Activated CD4-positive, alpha-beta T cell treated with anti-CD3 and anti-CD28 coated beads, Interleukin-2, Interleukin-6, amounts not matched to agents 100 ng/mL and 50 ng/mL, durations not matched to agents 16 hours and 8 hours (primary cell): ENCODE data around the gene SAMD13.

ENCODE experiments used
- DNase-seq: peaks from one replicate; pipeline ENCODE4 v3.0.0-alpha.2; 2020

SAMD13 gene

DNA sequence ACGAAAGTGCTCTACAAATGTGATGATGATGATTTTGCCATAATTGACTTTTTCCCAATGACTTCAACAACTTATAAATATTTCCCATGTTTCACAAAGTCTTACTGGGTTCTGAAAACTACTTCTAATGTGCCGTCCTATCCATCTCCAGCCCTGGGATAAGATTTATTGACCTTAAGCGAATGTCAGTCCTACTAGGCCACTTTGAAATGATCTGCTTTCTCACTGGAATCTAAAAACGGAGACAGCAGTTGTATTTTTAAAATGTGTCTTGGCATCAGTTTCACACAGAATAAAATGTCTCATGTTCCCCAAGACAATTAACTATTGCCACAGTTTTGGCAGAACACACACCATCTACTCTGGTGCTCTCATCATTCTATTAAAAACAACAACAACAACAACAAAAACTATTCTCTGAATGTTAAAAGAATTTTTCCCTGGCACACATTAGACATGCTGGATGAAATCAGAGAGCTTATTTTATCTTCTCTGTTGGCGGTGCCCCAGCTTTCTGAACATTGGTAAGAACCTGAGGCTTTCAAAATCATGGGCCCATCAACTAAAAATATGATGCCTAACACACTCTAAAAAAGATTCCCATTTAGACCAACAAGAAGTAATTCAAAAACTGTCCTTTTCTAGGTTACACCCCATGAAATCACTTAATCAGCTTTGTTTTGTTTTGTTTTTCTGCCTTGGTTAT, 73.6 kb downstream of the SAMD13 start:
- DNase-seq, result no peak

GRCh38 chr1:84376000-84376910, 74.7 kb downstream of the SAMD13 start:
- DNase-seq, result no peak

DNA sequence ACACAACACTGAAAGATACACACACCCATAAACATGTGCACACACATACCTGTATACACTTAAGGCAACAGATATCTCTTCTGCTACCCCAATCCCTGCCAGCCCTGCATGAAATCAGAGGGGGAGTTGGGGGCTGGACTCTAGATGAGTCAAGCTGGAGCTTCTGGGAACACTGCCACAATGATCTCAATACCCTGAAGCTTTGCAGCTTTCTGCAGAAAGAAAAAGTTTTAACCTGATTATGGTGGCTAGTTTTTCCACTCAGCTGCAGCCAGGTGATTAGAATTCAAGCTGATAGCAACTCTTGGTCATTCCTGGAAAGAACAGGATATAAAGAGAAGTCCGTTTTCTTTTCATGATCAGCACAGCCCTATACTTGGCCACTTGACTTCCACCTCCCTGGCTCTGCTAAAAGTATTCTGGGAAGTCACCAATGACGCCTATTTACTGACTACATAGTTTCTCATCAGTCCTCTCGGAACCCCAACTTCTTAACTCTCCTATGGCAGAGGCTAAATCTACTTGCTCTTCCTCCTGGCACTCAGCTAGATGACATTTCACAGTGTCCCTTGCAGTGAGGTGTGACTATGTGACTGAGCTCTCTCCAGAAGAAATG, 76.1 kb downstream of the SAMD13 start:
- no peak for DNase-seq

DNA sequence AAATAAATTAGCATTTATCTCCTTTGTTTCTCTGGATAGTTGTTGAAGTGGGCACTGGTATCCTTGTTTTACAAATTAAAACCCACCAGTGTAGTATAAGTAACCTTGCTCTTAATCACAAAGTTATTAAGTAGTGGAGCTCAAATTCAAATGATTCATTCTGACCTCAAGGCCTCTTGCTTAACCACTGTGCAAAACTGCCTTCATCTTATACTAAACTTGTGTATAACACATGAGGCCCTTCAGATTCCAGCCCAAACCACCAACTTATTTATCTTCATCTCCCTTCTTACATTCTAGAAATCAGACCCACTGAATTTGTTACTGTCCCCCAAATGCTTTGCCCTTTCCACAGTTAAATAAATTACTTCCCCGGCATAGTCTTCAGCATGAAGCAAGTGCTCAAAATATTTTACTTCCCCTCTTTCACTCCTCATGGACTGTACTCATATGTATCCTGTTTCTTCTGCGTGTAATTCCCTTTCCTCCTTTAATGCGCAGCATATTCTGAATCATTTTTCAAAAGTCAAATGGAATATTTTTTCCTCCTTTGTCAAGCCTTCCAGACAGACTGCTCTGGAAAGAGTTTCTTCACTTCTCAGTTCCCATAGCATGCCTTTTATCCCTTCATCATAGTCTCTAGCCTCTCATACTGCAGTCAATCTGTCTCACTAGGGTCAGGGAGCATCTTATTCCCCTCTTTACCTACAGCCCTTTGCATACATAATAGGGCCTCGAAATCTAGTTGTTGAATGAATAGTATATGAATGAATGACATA, 77.8 kb downstream of the SAMD13 start:
- DNase-seq, result no peak

- DNase-seq, result no peak
Observed at GRCh38 chr1:84379917-84380180, 78.3 kb downstream of the SAMD13 start.

GRCh38 chr1:84382127-84382526, 80.6 kb downstream of the SAMD13 start:
- DNase-seq, result no peak

- no peak for DNase-seq
Observed at GRCh38 chr1:84385347-84385746, 83.8 kb downstream of the SAMD13 start.

DNA sequence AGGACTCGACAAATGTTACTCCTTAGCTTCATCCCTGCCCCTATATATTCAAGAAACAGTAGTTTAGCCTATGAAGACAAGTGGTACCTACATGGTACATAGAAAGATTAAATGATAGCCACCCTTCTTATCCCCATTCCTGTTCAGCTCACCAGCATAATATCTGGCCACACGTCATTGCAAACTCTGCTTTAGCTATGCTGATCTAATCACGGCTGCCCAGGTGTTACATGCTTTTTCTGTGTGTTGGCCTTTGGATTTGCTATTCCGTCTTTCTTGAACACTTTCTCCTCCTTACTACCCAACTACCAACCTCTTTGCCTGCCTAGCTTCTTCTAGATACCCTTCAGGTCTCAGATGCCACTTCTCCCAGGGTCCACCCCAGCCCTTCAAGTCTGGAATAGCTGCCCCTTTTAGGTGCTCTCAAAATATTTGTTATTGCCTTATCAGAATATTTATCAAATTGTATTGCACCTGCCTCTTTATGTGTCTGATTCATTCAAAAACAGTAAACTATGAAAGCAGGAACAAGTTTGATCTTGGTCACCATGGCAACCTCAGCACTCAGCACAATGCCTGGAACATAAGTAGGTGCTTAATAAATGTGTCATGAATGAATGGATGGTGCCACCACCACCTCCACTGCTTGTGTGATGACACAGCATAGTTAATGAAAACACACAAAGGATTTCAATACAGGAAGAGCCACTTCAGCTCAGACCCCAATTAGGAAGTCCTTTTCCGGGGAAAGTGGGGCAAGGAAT, 85.4 kb downstream of the SAMD13 start:
- no peak for DNase-seq

DNA sequence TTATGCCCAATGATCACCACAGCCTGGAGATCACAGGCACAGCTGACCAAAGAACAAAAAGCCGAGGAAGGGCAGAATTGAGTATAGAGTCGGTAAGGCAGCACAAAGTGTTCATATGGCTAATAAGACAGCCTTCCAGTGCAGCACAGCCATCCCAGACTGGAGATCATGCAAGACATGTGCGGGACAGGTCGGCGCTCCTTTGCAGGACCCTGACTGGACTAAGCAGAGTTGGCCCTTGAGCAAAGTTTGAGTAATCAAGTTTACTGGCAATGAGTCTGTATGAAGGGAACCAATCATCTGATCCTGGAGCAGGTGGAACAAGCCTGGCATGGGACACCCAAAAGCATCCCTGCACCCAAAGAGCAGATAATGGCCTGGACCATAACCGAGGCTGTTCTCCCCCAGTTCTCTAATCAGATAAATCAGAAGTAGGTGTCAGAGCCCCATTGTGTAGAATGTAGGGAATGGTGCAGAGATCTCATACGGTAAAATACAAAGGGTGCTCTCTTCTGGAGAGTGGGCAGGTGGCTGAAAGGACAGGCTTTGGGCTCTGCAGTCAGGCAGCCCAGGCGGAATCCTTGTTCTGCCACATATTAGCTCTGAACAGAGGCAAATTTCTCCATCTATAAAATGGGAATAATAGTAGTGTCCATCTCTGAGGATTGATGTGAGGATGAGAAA, 86.1 kb downstream of the SAMD13 start:
- no peak for DNase-seq

DNA sequence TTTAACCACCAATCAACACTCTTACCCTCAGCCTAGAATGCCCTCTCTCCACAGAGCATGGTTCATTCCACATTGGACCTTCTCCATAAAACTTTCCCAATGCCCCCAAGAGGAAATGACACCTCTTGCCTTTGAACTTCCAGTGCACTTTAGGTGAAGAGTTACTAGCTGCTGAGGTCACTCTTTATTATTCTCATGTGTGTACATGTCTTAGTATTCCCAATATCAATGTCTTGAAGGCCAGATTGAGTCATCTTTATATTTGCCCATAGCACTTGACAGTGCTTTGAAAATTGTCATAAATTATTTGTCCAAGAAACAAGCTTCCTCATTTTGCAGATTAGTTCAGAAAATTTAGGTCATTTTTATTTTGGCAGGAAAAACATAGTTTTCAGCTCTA, 88.7 kb downstream of the SAMD13 start:
- DNase-seq, result no peak

- no peak for DNase-seq
Observed at GRCh38 chr1:84398175-84399155, 97.0 kb downstream of the SAMD13 start, which contains the start of gene DNASE2B. DNASE2B (plus strand) TSS chr1:84398484; CDS start chr1:84398565, 81 bp downstream.
